HFFc6 (cell line): Measurements from ENCODE around the gene THADA. TPM values are rescaled to one million over a fixed set of nuclear protein-coding genes. Genes with fewer than 3 reads are reported as not detected.

Experiments
- DNase-seq: peaks from one replicate; pipeline ENCODE4 v3.0.0-alpha.2; 2018
- H3K27ac Mint-ChIP-seq: 2 replicates; pipeline ENCODE4 v1.8.0; 2020; ENCODE audit warnings: mild to moderate bottlenecking, mixed read lengths
- H3K27me3 Mint-ChIP-seq: 2 replicates; pipeline ENCODE4 v1.8.0; 2021; ENCODE audit warnings: mild to moderate bottlenecking, moderate library complexity, mixed read lengths; ENCODE audit not compliant: insufficient read depth
- H3K36me3 Mint-ChIP-seq: 2 replicates; pipeline ENCODE4 v1.8.0; 2021; ENCODE audit warnings: low read depth, mixed read lengths
- H3K4me1 Mint-ChIP-seq: 2 replicates; pipeline ENCODE4 v1.8.0; 2020; ENCODE audit warnings: low read depth, mixed read lengths
- H3K4me3 Mint-ChIP-seq: 2 replicates; pipeline ENCODE4 v1.8.0; 2020; ENCODE audit warnings: mild to moderate bottlenecking, moderate library complexity, mixed read lengths
- H3K9me3 Mint-ChIP-seq: 2 replicates; pipeline ENCODE4 v1.8.0; 2020; ENCODE audit warnings: mild to moderate bottlenecking, mixed read lengths
- total RNA-seq, 6 experiments: library from RNA; stranded (reverse); fragmentation: NEBNext Ultra II Directional; extraction: Animal tissue kit (Norgen Biotek cat#: 25700); gene quantifications; 2 replicates in 1 of 6; 3 replicates in 5 of 6; pipeline ENCODE4 v1.2.3, GENCODE V29; 2021
- TF ChIP-seq, protein P1 (sequence below): fragments of 200-600 bp; sonication (generic); IDR thresholded peaks from 2 replicates; pipeline ENCODE4 v1.5.0; 2021; ENCODE audit warnings: antibody characterized with exemption, mild to moderate bottlenecking

THADA gene
- total RNA-seq, 6 experiments from 2014 or later = 14.3 to 20.5 (median 17.3) TPM

DNA sequence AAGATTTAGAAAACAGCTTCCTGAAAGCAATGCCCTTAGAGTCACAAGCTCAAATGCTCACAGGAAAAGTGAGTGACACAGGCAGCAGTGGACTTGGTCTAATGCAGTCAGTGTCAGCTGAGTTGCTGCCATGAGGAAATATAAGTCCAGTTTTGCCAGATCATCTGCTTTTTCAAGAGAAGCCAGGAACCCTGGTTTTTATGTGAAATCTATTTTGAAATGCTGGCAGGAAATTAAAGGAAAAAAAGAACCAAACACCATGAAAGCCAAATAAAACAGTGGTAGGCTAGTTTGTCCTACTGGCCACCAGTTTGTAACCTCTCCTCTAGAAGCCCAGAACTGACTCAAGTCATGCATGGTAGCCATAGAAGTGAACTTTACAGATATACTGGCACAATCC, 109.2 kb downstream of the THADA start:
- Mint-ChIP-seq H3K36me3 (no peaks in the 10 kb centered on the region; the same call in 1 of the 2 replicates), H3K27me3 (no peaks in the 10 kb centered on the region; the same call in 1 of the 2 replicates), H3K27ac (no peak overlapping the region), H3K9me3 (no peaks in the 10 kb centered on the region), H3K4me1 (peaks cover 22% of the 10 kb centered on the region), H3K4me3 (no peak overlapping the region)
- no peak for DNase-seq
- TF ChIP-seq, protein P1, sequence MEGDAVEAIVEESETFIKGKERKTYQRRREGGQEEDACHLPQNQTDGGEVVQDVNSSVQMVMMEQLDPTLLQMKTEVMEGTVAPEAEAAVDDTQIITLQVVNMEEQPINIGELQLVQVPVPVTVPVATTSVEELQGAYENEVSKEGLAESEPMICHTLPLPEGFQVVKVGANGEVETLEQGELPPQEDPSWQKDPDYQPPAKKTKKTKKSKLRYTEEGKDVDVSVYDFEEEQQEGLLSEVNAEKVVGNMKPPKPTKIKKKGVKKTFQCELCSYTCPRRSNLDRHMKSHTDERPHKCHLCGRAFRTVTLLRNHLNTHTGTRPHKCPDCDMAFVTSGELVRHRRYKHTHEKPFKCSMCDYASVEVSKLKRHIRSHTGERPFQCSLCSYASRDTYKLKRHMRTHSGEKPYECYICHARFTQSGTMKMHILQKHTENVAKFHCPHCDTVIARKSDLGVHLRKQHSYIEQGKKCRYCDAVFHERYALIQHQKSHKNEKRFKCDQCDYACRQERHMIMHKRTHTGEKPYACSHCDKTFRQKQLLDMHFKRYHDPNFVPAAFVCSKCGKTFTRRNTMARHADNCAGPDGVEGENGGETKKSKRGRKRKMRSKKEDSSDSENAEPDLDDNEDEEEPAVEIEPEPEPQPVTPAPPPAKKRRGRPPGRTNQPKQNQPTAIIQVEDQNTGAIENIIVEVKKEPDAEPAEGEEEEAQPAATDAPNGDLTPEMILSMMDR = no peak

DNA sequence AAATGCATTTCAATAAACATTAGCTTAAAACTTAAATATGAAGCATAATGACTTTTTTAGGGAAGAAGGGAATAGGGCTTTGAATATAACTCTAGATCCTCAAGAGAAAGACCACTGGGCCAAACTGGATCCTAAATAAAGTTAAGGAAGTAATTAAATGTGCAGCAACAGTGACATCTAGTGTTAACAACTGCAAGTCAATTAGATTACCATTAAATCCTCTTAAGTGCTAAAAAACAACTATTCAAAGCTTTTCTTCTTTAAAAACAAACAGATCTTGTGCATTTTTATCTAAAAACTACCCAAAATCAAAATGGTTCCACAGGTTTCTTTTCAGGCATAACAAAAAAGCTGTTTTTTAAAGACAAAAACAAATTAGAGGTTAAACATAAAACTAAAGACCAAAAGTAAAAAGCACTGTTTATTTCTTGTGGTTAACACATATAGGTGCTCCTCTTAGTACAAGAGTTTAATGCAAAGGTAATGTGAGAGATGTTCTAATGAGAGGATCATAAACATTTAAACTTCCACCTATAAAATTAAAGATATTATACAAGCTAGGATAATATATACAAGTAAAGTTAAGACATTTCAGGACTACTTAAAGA, 111.4 kb downstream of the THADA start:
- TF ChIP-seq, protein P1 = peak; percentile 88
- Mint-ChIP-seq H3K4me3 (no peak overlapping the region), H3K27ac (no peak overlapping the region), H3K36me3 (no peaks in the 10 kb centered on the region; the same call in 1 of the 2 replicates), H3K27me3 (no peaks in the 10 kb centered on the region), H3K4me1 (peaks cover 11% of the 10 kb centered on the region), H3K9me3 (no peaks in the 10 kb centered on the region)
- DNase-seq = peak; percentile 52

DNA sequence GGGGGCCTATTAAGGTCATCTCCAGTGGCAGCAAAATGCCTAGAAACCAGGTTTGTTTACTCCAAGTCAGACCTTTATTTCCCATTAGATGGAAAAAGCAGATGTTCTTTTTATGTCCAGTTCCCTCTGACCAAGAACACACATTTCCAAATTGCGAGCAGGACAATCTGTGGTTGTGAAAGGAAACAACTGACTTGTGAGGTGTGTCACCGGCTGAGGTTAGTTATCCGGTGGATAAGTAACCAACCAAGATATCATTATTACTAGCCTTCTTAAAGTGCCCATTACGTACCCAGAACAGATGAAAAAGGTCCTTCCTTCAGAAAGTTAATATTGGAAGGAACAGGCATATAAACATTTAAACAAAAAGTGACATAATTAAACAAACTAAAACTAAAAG, 112.9 kb downstream of the THADA start:
- Mint-ChIP-seq H3K9me3 (no peaks in the 10 kb centered on the region), H3K4me1 (peaks cover 10% of the 10 kb centered on the region), H3K4me3 (no peak overlapping the region), H3K27me3 (no peaks in the 10 kb centered on the region), H3K36me3 (no peaks in the 10 kb centered on the region), H3K27ac (no peak overlapping the region)
- DNase-seq = no peak
- TF ChIP-seq, protein P1 = no peak

- Mint-ChIP-seq H3K9me3 (no peaks in the 10 kb centered on the region), H3K36me3 (no peaks in the 10 kb centered on the region; the same call in 1 of the 2 replicates)
These were observed 113.8 kb downstream of the THADA start for GRCh38 chr2:43481927-43482542.

DNA sequence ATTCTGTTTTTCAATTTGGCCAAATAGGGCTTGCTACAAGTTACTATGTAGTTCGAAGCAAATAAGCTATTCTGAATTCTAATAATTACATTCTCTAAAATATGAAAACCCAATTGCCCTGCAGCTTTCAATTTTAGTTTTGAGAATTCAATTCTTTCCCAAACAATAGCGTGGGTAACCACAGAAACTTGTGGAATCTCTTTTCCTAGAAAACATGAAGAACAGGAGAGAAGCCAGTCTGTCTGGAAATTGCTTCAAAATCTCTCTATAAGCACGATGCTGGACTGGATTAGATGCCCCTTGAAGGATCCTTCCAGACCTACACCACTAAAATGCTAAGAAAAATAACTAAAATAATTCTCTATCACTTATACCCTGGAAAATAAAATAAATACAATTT, 115.0 kb downstream of the THADA start:
- Mint-ChIP-seq H3K4me3 (no peak overlapping the region), H3K9me3 (no peaks in the 10 kb centered on the region), H3K36me3 (no peaks in the 10 kb centered on the region; the same call in 1 of the 2 replicates), H3K4me1 (peaks cover 16% of the 10 kb centered on the region), H3K27ac (no peak overlapping the region), H3K27me3 (no peaks in the 10 kb centered on the region)
- TF ChIP-seq, protein P1 = no peak
- DNase-seq = no peak

More at GRCh38 chr2:43481927-43482542, 113.8 kb downstream of the THADA start:
- Mint-ChIP-seq H3K27ac (no peak overlapping the region), H3K4me3 (no peak overlapping the region), H3K27me3 (no peaks in the 10 kb centered on the region), H3K4me1 (peaks cover 16% of the 10 kb centered on the region)
- TF ChIP-seq, protein P1 = no peak
- DNase-seq = no peak
